GM03348 (cell line): ENCODE data around the gene ARID1A.
A peak's percentile ranks its signal among the peaks of the same experiment; 100 is the strongest.

Experiments used
- DNase-seq: peaks from one replicate; pipeline ENCODE4 v3.0.0; 2012; ENCODE audit warnings: low spot score

Gene ARID1A

GRCh38 chr1:26728645-26729044 is 32.8 kb downstream of the ARID1A start:
- no peak for DNase-seq

GRCh38 chr1:26729633-26730032 is 33.8 kb downstream of the ARID1A start:
- no peak for DNase-seq

GRCh38 chr1:26730695-26731094 is 34.9 kb downstream of the ARID1A start:
- no peak for DNase-seq

GRCh38 chr1:26731233-26731902 is 35.6 kb downstream of the ARID1A start:
- no peak for DNase-seq

- no peak for DNase-seq
These were observed 37.6 kb downstream of the ARID1A start for GRCh38 chr1:26733392-26733791.

GRCh38 chr1:26733982-26734381 is 38.2 kb downstream of the ARID1A start:
- peak; percentile 84 for DNase-seq

GRCh38 chr1:26734501-26735058 is 38.8 kb downstream of the ARID1A start:
- DNase-seq = peak; percentile 9

GRCh38 chr1:26739329-26739914 is 43.6 kb downstream of the ARID1A start:
- no peak for DNase-seq

- no peak for DNase-seq
These were observed 44.3 kb downstream of the ARID1A start for GRCh38 chr1:26740023-26740634.

- no peak for DNase-seq
These were observed 45.1 kb downstream of the ARID1A start for GRCh38 chr1:26740952-26741351.

GRCh38 chr1:26743426-26744059 is 47.7 kb downstream of the ARID1A start:
- DNase-seq = no peak

GRCh38 chr1:26744075-26744959 is 48.5 kb downstream of the ARID1A start:
- peak; percentile 61 for DNase-seq

- DNase-seq = no peak
These were observed 49.4 kb downstream of the ARID1A start for GRCh38 chr1:26745191-26745590.

GRCh38 chr1:26747048-26747447 is 51.2 kb downstream of the ARID1A start:
- DNase-seq = no peak

- DNase-seq = no peak
These were observed 52.5 kb downstream of the ARID1A start for GRCh38 chr1:26748351-26748750.

- no peak for DNase-seq
These were observed 53.6 kb downstream of the ARID1A start for GRCh38 chr1:26749458-26749857.

- no peak for DNase-seq
These were observed 54.6 kb downstream of the ARID1A start for GRCh38 chr1:26750428-26750827.

GRCh38 chr1:26752519-26752918 is 56.7 kb downstream of the ARID1A start:
- DNase-seq = no peak

GRCh38 chr1:26754086-26754874 is 58.5 kb downstream of the ARID1A start:
- no peak for DNase-seq

GRCh38 chr1:26758358-26758757 is 62.5 kb downstream of the ARID1A start:
- no peak for DNase-seq

- DNase-seq = no peak
These were observed 63.7 kb downstream of the ARID1A start for GRCh38 chr1:26759531-26759930.
